ENCODE data around the gene EIF4G3. TPM values are rescaled to one million over a fixed set of nuclear protein-coding genes. Genes with fewer than 3 reads are reported as not detected.
A peak's percentile ranks its signal among the peaks of the same experiment; 100 is the strongest.

EIF4G3 gene
- total and polyA plus RNA-seq, 2 donors (not counting 1 experiment from before 2014, with no cell fraction given) = 53.5 to 67.0 TPM

DNA sequence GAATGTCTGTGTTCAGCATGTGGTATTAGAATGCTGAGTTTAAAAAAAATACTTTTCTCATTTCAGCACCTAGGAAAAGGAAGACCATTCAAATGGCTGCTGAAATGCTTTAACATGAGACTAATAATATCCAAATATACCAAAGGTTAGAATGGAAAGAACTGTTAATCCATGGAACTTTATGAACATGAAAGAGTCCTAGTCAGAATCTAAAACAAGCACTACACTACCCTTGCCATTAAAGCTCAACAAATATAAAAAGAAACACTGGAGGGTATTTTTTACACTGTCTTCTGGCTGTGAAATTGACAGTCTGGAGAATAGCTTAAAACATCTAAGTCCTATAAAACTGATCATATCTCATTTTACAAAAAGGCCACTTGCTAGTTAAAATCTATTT lies 276.6 kb downstream of the EIF4G3 start:
- H3K36me3 ChIP-seq (ENCODE audit: control insufficient read depth, insufficient read depth, low read length) = no peaks in the 10 kb centered on the region
- no peaks in the 10 kb centered on the region for H3K4me1 ChIP-seq (ENCODE audit: control insufficient read depth, extremely low read depth, insufficient read depth, low read length)
- H2AFZ ChIP-seq (ENCODE audit: low read length) = no peak overlapping the region
- H3K27ac ChIP-seq (ENCODE audit: insufficient read depth, low read length) = no peak overlapping the region
- no peak for DNase-seq (ENCODE audit: low read depth in 2 of 2)
- H3K79me2 ChIP-seq (ENCODE audit: control insufficient read depth, insufficient read depth, low read length) = no peaks in the 10 kb centered on the region
- TF ChIP-seq EZH2 (IDR thresholded peaks at IDR 0.05; ENCODE audit: low read length, missing control alignments) = no peak
- TF ChIP-seq CTCF (conservative IDR thresholded peaks at IDR 0.05 in 1 of 2, IDR thresholded peaks at IDR 0.05 in 1 of 2; ENCODE audit: low read depth in 1 of 2, low read length in 2 of 2) = no peak
- H3K9ac ChIP-seq (ENCODE audit: insufficient read depth, low read length) = no peak overlapping the region
- no peaks in the 10 kb centered on the region for H3K9me3 ChIP-seq (ENCODE audit: control insufficient read depth, insufficient read depth, low read depth, low read length)
- no peaks in the 10 kb centered on the region for H4K20me1 ChIP-seq (ENCODE audit: control insufficient read depth, extremely low read depth, insufficient read depth, low read length)
- no peaks in the 10 kb centered on the region for H3K27me3 ChIP-seq (ENCODE audit: control insufficient read depth, insufficient read depth, low read length)
- no peak overlapping the region for H3K4me3 ChIP-seq (replicated peaks in 1 of 4; ENCODE audit: control extremely low read depth in 1 of 4, insufficient read depth in 1 of 4, low read depth in 3 of 4, low read length in 4 of 4)
- no peak overlapping the region for H3K4me2 ChIP-seq (ENCODE audit: extremely low read depth, insufficient read depth, low read length)

- Histone ChIP-seq H2AFZ (ENCODE audit: low read length) (no peak overlapping the region), H3K27me3 (ENCODE audit: control insufficient read depth, insufficient read depth, low read length) (no peaks in the 10 kb centered on the region), H3K4me3 (replicated peaks in 1 of 4; ENCODE audit: control extremely low read depth in 1 of 4, insufficient read depth in 1 of 4, low read depth in 3 of 4, low read length in 4 of 4) (no peak overlapping the region), H3K9ac (ENCODE audit: insufficient read depth, low read length) (no peak overlapping the region), H3K27ac (ENCODE audit: insufficient read depth, low read length) (no peak overlapping the region), H3K36me3 (ENCODE audit: control insufficient read depth, insufficient read depth, low read length) (no peaks in the 10 kb centered on the region), H3K4me1 (ENCODE audit: control insufficient read depth, extremely low read depth, insufficient read depth, low read length) (no peaks in the 10 kb centered on the region), H4K20me1 (ENCODE audit: control insufficient read depth, extremely low read depth, insufficient read depth, low read length) (no peaks in the 10 kb centered on the region), H3K79me2 (ENCODE audit: control insufficient read depth, insufficient read depth, low read length) (no peaks in the 10 kb centered on the region), H3K9me3 (ENCODE audit: control insufficient read depth, insufficient read depth, low read depth, low read length) (no peaks in the 10 kb centered on the region), H3K4me2 (ENCODE audit: extremely low read depth, insufficient read depth, low read length) (no peak overlapping the region)
- TF ChIP-seq CTCF (conservative IDR thresholded peaks at IDR 0.05 in 1 of 2, IDR thresholded peaks at IDR 0.05 in 1 of 2; ENCODE audit: low read depth in 1 of 2, low read length in 2 of 2) = no peak
- TF ChIP-seq EZH2 (IDR thresholded peaks at IDR 0.05; ENCODE audit: low read length, missing control alignments) = no peak
- no peak for DNase-seq (ENCODE audit: low read depth in 2 of 2)
These were observed 277.3 kb downstream of the EIF4G3 start for GRCh38 chr1:20899154-20899972.

GRCh38 chr1:20896826-20897225 lies 279.9 kb downstream of the EIF4G3 start:
- TF ChIP-seq CTCF (conservative IDR thresholded peaks at IDR 0.05 in 1 of 2, IDR thresholded peaks at IDR 0.05 in 1 of 2; ENCODE audit: low read depth in 1 of 2, low read length in 2 of 2) = no peak
- no peak for TF ChIP-seq EZH2 (IDR thresholded peaks at IDR 0.05; ENCODE audit: low read length, missing control alignments)
- no peak overlapping the region for H3K9ac ChIP-seq (ENCODE audit: insufficient read depth, low read length)
- H3K36me3 ChIP-seq (ENCODE audit: control insufficient read depth, insufficient read depth, low read length) = no peaks in the 10 kb centered on the region
- H3K4me2 ChIP-seq (ENCODE audit: extremely low read depth, insufficient read depth, low read length) = no peak overlapping the region
- no peak overlapping the region for H2AFZ ChIP-seq (ENCODE audit: low read length)
- no peaks in the 10 kb centered on the region for H3K27me3 ChIP-seq (ENCODE audit: control insufficient read depth, insufficient read depth, low read length)
- H3K79me2 ChIP-seq (ENCODE audit: control insufficient read depth, insufficient read depth, low read length) = no peaks in the 10 kb centered on the region
- no peaks in the 10 kb centered on the region for H4K20me1 ChIP-seq (ENCODE audit: control insufficient read depth, extremely low read depth, insufficient read depth, low read length)
- H3K4me1 ChIP-seq (ENCODE audit: control insufficient read depth, extremely low read depth, insufficient read depth, low read length) = no peaks in the 10 kb centered on the region
- no peak overlapping the region for H3K4me3 ChIP-seq (replicated peaks in 1 of 4; ENCODE audit: control extremely low read depth in 1 of 4, insufficient read depth in 1 of 4, low read depth in 3 of 4, low read length in 4 of 4)
- no peaks in the 10 kb centered on the region for H3K9me3 ChIP-seq (ENCODE audit: control insufficient read depth, insufficient read depth, low read depth, low read length)
- peak; percentile 8 to 72 for DNase-seq (ENCODE audit: low read depth in 2 of 2)
- no peak overlapping the region for H3K27ac ChIP-seq (ENCODE audit: insufficient read depth, low read length)
